Activated CD8-positive, alpha-beta memory T cell treated with anti-CD3 and anti-CD28 coated beads, Interleukin-2, amount 50 U/mL, for 24 hours (primary cell): ENCODE measurements around the gene RGS2.

ENCODE experiments used
- DNase-seq: peaks from one replicate; pipeline ENCODE4 v3.0.0-alpha.2; 2020; ENCODE audit errors: extremely low read depth

RGS2 gene

GRCh38 chr1:192830595-192831246 lies 21.9 kb downstream of the RGS2 start:
- no peak for DNase-seq

- DNase-seq = no peak
Observed at GRCh38 chr1:192831706-192832355, 23.0 kb downstream of the RGS2 start.

GRCh38 chr1:192832492-192832891 lies 23.7 kb downstream of the RGS2 start:
- no peak for DNase-seq

- no peak for DNase-seq
Observed at GRCh38 chr1:192835116-192835515, 26.3 kb downstream of the RGS2 start.

GRCh38 chr1:192839162-192840066 lies 30.6 kb downstream of the RGS2 start:
- DNase-seq = no peak

GRCh38 chr1:192844360-192844759 lies 35.5 kb downstream of the RGS2 start:
- no peak for DNase-seq

GRCh38 chr1:192846950-192847349 lies 38.1 kb downstream of the RGS2 start:
- no peak for DNase-seq

GRCh38 chr1:192849011-192849410 lies 40.2 kb downstream of the RGS2 start:
- DNase-seq = no peak

GRCh38 chr1:192849442-192849841 lies 40.6 kb downstream of the RGS2 start:
- DNase-seq = no peak

GRCh38 chr1:192852001-192852947 lies 43.4 kb downstream of the RGS2 start:
- DNase-seq = no peak

- no peak for DNase-seq
Observed at GRCh38 chr1:192858456-192858855, 49.6 kb downstream of the RGS2 start.

- no peak for DNase-seq
Observed at GRCh38 chr1:192859808-192860207, 51.0 kb downstream of the RGS2 start.

- no peak for DNase-seq
Observed at GRCh38 chr1:192860478-192861185, 51.8 kb downstream of the RGS2 start.

- no peak for DNase-seq
Observed at GRCh38 chr1:192861860-192862259, 53.0 kb downstream of the RGS2 start.
